Femur (tissue), 1 donor: ENCODE measurements around the gene PAPPA2.

Experiments used
- DNase-seq: peaks from one replicate; pipeline ENCODE4 v3.0.0-alpha.2; 2017

The PAPPA2 gene

GRCh38 chr1:176866011-176866714 lies 403.2 kb downstream of the PAPPA2 start:
- DNase-seq = no peak

GRCh38 chr1:176869577-176869976 lies 406.6 kb downstream of the PAPPA2 start:
- DNase-seq = no peak

DNA sequence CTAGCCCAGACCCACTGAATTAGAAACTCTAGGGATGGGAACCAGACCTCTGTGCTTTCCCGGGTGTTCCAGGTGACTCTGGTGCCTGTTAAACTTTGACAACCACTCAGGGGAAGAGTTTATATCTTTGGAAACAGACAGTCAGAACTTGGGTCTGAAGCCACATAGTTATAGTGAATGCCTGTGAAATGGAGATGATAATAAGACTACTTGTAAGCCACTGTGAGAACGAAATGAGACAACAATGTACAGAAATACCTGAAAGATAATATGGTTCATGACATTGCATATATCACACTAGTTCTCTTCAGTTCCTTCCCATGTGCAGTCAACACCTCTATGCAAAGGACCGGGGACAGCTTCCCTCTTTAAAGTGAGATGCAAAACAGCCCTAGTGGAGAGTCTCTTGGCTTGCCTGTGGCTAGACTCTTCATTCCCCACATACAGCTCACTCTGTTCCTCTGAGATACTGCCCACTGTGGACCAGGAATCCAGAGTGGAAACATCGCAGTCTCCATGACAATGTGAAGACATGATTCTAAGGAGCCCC lies 414.1 kb downstream of the PAPPA2 start:
- no peak for DNase-seq

GRCh38 chr1:176877557-176877956 lies 414.6 kb downstream of the PAPPA2 start:
- DNase-seq = no peak

GRCh38 chr1:176878750-176879536 lies 416.0 kb downstream of the PAPPA2 start:
- no peak for DNase-seq

DNA sequence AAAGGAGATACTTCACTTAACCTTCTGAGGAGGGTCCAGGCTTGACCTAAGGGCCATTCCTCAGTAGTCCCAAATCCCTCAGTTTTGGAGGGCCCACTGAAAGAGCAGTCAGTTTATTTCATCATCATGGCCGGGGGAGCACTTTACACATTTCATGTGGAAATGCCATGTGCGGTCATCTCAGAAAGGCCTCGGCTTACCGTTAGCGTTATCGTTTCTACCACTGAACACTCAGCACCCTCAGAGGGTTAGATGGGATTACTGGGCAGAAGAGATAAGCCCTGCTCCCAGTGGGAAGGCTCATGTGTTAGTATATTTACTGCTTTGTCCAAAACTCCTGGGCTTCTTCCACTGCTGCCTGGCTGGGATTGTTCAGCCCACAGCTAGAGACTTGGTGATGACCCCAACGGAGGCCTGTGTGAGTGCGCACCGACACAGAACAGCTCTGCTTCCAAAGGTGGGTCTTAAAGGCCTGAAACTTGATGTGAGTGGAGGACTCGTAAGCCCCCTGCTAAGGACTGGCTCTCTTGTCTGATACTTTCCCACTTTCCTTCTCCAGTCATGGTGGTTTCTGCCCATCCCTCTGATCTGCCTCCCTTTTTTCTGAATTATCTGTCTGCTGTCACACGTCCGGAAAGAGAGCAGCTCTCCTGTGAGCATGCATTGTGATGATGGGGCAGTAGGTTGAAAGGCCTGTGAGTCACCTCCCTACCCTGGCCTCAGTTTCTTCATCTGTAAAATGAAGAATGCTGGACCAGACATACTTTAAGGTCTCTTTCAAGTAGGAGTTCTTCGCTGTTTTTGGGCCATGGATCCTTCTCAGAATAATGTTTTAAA lies 417.0 kb downstream of the PAPPA2 start:
- DNase-seq = no peak

DNA sequence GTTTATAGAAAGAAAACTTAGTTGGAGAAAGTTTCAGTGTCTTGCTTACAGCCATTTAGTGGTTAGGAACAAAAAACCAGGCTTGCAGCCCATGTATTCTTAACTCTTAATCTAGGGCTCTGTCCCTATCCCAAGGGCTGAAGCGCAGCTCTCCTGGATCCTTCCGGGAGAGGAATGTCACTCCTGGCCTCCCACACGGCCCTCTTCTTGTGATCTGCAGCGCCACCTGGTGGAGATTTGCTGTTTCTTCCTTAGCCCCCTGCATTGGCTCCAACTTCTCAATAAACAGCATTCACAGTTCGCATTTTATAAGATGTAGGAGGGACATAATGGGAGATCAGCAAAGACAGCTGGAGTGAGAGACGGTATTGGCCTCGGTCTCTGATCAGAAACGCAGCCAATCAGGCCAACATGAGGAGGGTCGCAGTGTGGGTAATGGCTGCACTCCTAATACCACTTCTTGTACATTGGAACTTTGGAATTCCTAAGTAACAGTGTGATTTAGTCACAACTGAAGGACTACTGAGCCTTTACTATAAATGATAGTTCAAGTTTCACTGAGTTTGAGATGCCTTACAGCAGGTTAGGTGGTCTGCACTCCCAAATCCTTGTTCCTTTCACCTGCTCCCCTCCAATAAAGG lies 418.1 kb downstream of the PAPPA2 start:
- DNase-seq = peak; percentile 77

- no peak for DNase-seq
Measured at GRCh38 chr1:176884286-176884685, 421.3 kb downstream of the PAPPA2 start.

GRCh38 chr1:176884911-176885310 lies 421.9 kb downstream of the PAPPA2 start:
- DNase-seq = peak; percentile 30

- DNase-seq = no peak
Measured at GRCh38 chr1:176885341-176885740, 422.4 kb downstream of the PAPPA2 start.

GRCh38 chr1:176885751-176886150 lies 422.8 kb downstream of the PAPPA2 start:
- DNase-seq = no peak

GRCh38 chr1:176888471-176889032 lies 425.6 kb downstream of the PAPPA2 start:
- DNase-seq = no peak

- DNase-seq = no peak
Measured at GRCh38 chr1:176893625-176894352, 430.8 kb downstream of the PAPPA2 start.

- no peak for DNase-seq
Measured at GRCh38 chr1:176894450-176894849, 431.5 kb downstream of the PAPPA2 start.
